Liver (tissue), 9 donors: ENCODE results near the gene RPL26. TPM values are rescaled to one million over a fixed set of nuclear protein-coding genes. Genes with fewer than 3 reads are reported as not detected.
A peak's percentile ranks its signal among the peaks of the same experiment; 100 is the strongest.
"Not testable (repeated sequence)": the region's sequence is repeated elsewhere in the genome, so short reads cannot be mapped to it uniquely, and the experiment has no call there.

Source experiments
- DNase-seq: peaks from one replicate; pipeline ENCODE4 v3.0.0-alpha.2; 2017; ENCODE audit warnings: low spot score
- H3K27ac ChIP-seq, 2 donors: one replicate each; pipeline ENCODE4 v1.7.0; 2013; ENCODE audit warnings: inconsistent platforms in 2 of 2, low read length in 2 of 2, control low read depth in 1 of 2, low read depth in 1 of 2, mild to moderate bottlenecking in 1 of 2
- H3K27me3 ChIP-seq, 4 donors: one replicate each; pipeline versions ENCODE4 v1.6.1 to v1.7.0; 2013; ENCODE audit warnings: low read length in 3 of 4, inconsistent platforms in 1 of 4, mild to moderate bottlenecking in 1 of 4, moderate library complexity in 1 of 4; ENCODE audit not compliant: control insufficient read depth in 4 of 4, insufficient read depth in 4 of 4
- H3K36me3 ChIP-seq, 4 donors: one replicate each; pipeline versions ENCODE4 v1.6.1 to v1.7.0; 2013; ENCODE audit warnings: low read length in 3 of 4, mild to moderate bottlenecking in 3 of 4, low read depth in 1 of 4, moderate library complexity in 1 of 4; ENCODE audit not compliant: control insufficient read depth in 4 of 4, insufficient read depth in 3 of 4
- H3K4me1 ChIP-seq, 4 donors: one replicate each; pipeline versions ENCODE4 v1.6.1 to v1.7.0; 2013; ENCODE audit warnings: low read length in 3 of 4, mild to moderate bottlenecking in 3 of 4, moderate library complexity in 1 of 4; ENCODE audit not compliant: control insufficient read depth in 4 of 4, insufficient read depth in 4 of 4
- H3K4me3 ChIP-seq, 3 donors: one replicate each; pipeline versions ENCODE4 v1.6.1 to v1.7.0; 2013; ENCODE audit warnings: low read length in 3 of 3, control low read depth in 1 of 3, low read depth in 1 of 3, mild to moderate bottlenecking in 1 of 3
- H3K9ac ChIP-seq, 2 donors: one replicate each; pipeline ENCODE4 v1.7.0; 2013; ENCODE audit warnings: low read length in 2 of 2, mild to moderate bottlenecking in 2 of 2, moderate library complexity in 2 of 2, control low read depth in 1 of 2, low read depth in 1 of 2
- H3K9me3 ChIP-seq, 4 donors: one replicate each; pipeline versions ENCODE4 v1.6.1 to v1.7.0; 2013; ENCODE audit warnings: low read length in 3 of 4; ENCODE audit not compliant: control insufficient read depth in 4 of 4
- EGR1 ChIP-seq, 2 donors: IDR thresholded peaks; 2 replicates each; pipeline ENCODE4 v1.6.1; 2016 to 2018; ENCODE audit warnings: antibody characterized with exemption in 2 of 2, low read depth in 2 of 2
- FOXA1 ChIP-seq: IDR thresholded peaks from 2 replicates; pipeline ENCODE4 v1.6.1; 2016; ENCODE audit warnings: antibody characterized with exemption
- FOXA2 ChIP-seq: IDR thresholded peaks from 2 replicates; pipeline ENCODE4 v1.6.1; 2016; ENCODE audit warnings: antibody characterized with exemption
- GABPA ChIP-seq, 2 donors: IDR thresholded peaks in 1 of 2; conservative IDR thresholded peaks in 1 of 2; 2 replicates each; pipeline ENCODE4 v1.6.1; 2016; ENCODE audit warnings: antibody characterized with exemption in 2 of 2, mild to moderate bottlenecking in 1 of 2, moderate library complexity in 1 of 2
- HNF4G ChIP-seq: IDR thresholded peaks from 2 replicates; pipeline ENCODE4 v1.6.1; 2016; ENCODE audit warnings: antibody characterized with exemption
- JUND ChIP-seq, 2 donors: IDR thresholded peaks; 2 replicates each; pipeline ENCODE4 v1.6.1; 2016; ENCODE audit warnings: antibody characterized with exemption in 2 of 2
- NR2F2 ChIP-seq: IDR thresholded peaks from 2 replicates; pipeline ENCODE4 v1.6.1; 2016; ENCODE audit warnings: antibody characterized with exemption
- RAD21 ChIP-seq, 2 donors: IDR thresholded peaks; 2 replicates each; pipeline ENCODE4 v1.6.1; 2016; ENCODE audit warnings: antibody characterized with exemption in 2 of 2, mild to moderate bottlenecking in 2 of 2
- RXRA ChIP-seq, 2 donors: IDR thresholded peaks; 2 replicates each; pipeline ENCODE4 v1.6.1; 2017 to 2018; ENCODE audit warnings: antibody characterized with exemption in 2 of 2, mild to moderate bottlenecking in 1 of 2
- SP1 ChIP-seq: IDR thresholded peaks from 2 replicates; pipeline ENCODE4 v1.6.1; 2018; ENCODE audit warnings: antibody characterized with exemption, mild to moderate bottlenecking
- TAF1 ChIP-seq: conservative IDR thresholded peaks from 2 replicates; pipeline ENCODE4 v1.6.1; 2016; ENCODE audit warnings: antibody characterized with exemption, mild to moderate bottlenecking
- YY1 ChIP-seq: IDR thresholded peaks from 2 replicates; pipeline ENCODE4 v1.6.1; 2016; ENCODE audit warnings: antibody characterized with exemption, mild to moderate bottlenecking
- WGBS: extraction: QIAGEN DNeasy Blood & Tissue Kit; methylation state at CpG from one replicate; pipeline ENCODE4 v1.1.7; 2013; 5-methylcytosine and 5-hydroxymethylcytosine counted together
- polyA plus RNA-seq, 2 donors: library from polyadenylated mRNA; stranded (reverse) in 1 of 2; unstranded in 1 of 2; fragments of 200-250 nt in 1 of 2; fragments of >200 nt in 1 of 2; fragmentation: Nextera tagmentation in 1 of 2; extraction: Ambion mirVana in 1 of 2; gene quantifications; one replicate each; pipeline versions ENCODE4 v1.2.1 to v1.2.3, GENCODE V29; 2013 to 2015
- total RNA-seq, 2 donors: library from RNA; depleted of rRNA; stranded (reverse); fragments of >200 nt; gene quantifications; one replicate each; pipeline ENCODE4 v1.2.3, GENCODE V29; 2014
- TF ChIP-seq, protein P1 (sequence below): IDR thresholded peaks from 2 replicates; pipeline ENCODE4 v1.6.1; 2016; ENCODE audit warnings: antibody characterized with exemption
- TF ChIP-seq, protein P2 (sequence below): IDR thresholded peaks from 2 replicates; pipeline ENCODE4 v1.6.1; 2016; ENCODE audit warnings: antibody characterized with exemption
- TF ChIP-seq, protein P3 (sequence below): IDR thresholded peaks from 2 replicates; pipeline ENCODE4 v1.6.1; 2016; ENCODE audit warnings: antibody characterized with exemption
- donor health status: healthy.
- donor health status: healthy.
- donor health status: healthy.
- donor health status: healthy.
- donor health status: healthy.

Gene RPL26
- total and polyA plus RNA-seq, 4 donors: 309 to 1,192 (median 1,053) TPM

GRCh38 chr17:8375738-8376259, 7.2 kb downstream of the RPL26 start:
- Histone ChIP-seq H3K27ac (peak overlapping the region; percentile 44 to 74), H3K4me1 (peaks cover 0 to 32% (median 24%) of the 10 kb centered on the region in 4 donors), H3K9ac (peak overlapping the region; percentile 69 to 93), H3K9me3 (no peaks in the 10 kb centered on the region), H3K36me3 (peaks cover 8 to 33% (median 29%) of the 10 kb centered on the region in 4 donors), H3K27me3 (no peaks in the 10 kb centered on the region), H3K4me3 (peak overlapping the region; percentile 74 to 92 (median 77))
- DNase-seq: no peak
- WGBS: 25% methylated on average over 18 of the region's 18 CpGs
- TF ChIP-seq JUND (IDR thresholded peaks at IDR 0.05) (no peak), HNF4G (no peak), SP1 (no peak), FOXA2 (no peak), GABPA (IDR thresholded peaks at IDR 0.05 in 1 of 2, conservative IDR thresholded peaks at IDR 0.05 in 1 of 2) (no peak), EGR1 (IDR thresholded peaks at IDR 0.05; ENCODE audit: low read depth in 2 of 2) (no peak), TAF1 (no peak)
- TF ChIP-seq, protein P1, sequence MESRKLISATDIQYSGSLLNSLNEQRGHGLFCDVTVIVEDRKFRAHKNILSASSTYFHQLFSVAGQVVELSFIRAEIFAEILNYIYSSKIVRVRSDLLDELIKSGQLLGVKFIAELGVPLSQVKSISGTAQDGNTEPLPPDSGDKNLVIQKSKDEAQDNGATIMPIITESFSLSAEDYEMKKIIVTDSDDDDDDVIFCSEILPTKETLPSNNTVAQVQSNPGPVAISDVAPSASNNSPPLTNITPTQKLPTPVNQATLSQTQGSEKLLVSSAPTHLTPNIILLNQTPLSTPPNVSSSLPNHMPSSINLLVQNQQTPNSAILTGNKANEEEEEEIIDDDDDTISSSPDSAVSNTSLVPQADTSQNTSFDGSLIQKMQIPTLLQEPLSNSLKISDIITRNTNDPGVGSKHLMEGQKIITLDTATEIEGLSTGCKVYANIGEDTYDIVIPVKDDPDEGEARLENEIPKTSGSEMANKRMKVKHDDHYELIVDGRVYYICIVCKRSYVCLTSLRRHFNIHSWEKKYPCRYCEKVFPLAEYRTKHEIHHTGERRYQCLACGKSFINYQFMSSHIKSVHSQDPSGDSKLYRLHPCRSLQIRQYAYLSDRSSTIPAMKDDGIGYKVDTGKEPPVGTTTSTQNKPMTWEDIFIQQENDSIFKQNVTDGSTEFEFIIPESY: no peak
- TF ChIP-seq, protein P2, sequence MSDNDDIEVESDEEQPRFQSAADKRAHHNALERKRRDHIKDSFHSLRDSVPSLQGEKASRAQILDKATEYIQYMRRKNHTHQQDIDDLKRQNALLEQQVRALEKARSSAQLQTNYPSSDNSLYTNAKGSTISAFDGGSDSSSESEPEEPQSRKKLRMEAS: no peak

DNA sequence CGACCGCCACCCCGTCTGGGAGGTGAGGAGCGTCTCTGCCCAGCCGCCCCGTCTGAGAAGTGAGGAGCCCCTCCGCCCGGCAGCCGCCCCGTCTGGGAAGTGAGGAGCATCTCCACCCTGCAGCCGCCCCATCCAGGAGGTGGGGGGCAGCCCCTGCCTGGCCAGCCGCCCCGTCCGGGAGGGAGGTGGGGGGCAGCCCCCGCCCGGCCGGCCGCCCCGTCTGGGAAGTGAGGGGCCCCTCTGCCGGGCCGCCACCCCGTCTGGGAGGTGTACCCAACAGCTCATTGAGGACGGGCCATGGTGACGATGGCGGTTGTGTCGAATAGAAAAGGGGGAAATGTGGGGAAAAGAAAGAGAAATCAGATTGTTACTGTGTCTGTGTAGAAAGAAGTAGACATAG, 9.1 kb downstream of the RPL26 start:
- not testable (repeated sequence) for H3K9me3 ChIP-seq, H3K27ac ChIP-seq, H3K27me3 ChIP-seq, DNase-seq, H3K4me3 ChIP-seq, H3K9ac ChIP-seq
- 97% methylated on average over 26 of the region's 26 CpGs for WGBS
- Histone ChIP-seq H3K36me3 (peaks cover 10 to 24% (median 22%) of the 10 kb centered on the region in 4 donors), H3K4me1 (peaks cover 0 to 20% (median 17%) of the 10 kb centered on the region in 4 donors)

- no peak for DNase-seq
- 92% methylated on average over 7 of the region's 7 CpGs for WGBS
- Histone ChIP-seq H3K4me3 (no peak overlapping the region), H3K9ac (no peak overlapping the region), H3K36me3 (peaks cover 6 to 18% (median 14%) of the 10 kb centered on the region in 4 donors), H3K27ac (no peak overlapping the region), H3K27me3 (no peaks in the 10 kb centered on the region), H3K9me3 (no peaks in the 10 kb centered on the region), H3K4me1 (peaks cover 0 to 20% (median 16%) of the 10 kb centered on the region in 4 donors)
- TF ChIP-seq GABPA (IDR thresholded peaks at IDR 0.05 in 1 of 2, conservative IDR thresholded peaks at IDR 0.05 in 1 of 2) (no peak), RXRA (IDR thresholded peaks at IDR 0.05) (no peak), RAD21 (IDR thresholded peaks at IDR 0.05) (no peak), FOXA1 (no peak)
Measured at GRCh38 chr17:8372422-8372821, 10.6 kb downstream of the RPL26 start.

DNA sequence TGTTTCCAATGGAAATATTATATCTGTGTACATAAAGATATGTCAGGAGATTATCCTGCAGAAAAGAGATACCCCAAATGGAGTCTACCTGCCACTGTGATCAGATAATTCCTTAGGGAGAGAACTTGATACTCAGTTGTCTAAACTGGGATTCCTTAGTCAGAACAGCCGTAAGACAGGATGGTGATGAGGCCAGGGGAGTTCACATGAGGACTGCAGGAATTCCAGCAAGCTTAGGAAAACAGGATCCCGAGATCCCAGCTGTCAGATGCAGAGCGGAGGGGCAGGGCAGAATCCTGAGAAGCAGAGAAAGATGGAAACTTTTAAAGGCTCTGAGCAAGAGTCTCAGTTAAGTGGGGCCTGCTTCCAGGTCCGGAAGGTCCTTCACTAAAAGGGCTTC, 11.2 kb downstream of the RPL26 start:
- Histone ChIP-seq H3K27me3 (no peaks in the 10 kb centered on the region), H3K4me3 (no peak overlapping the region), H3K9me3 (no peaks in the 10 kb centered on the region), H3K36me3 (peaks cover 6 to 13% (median 10%) of the 10 kb centered on the region in 4 donors), H3K27ac (no peak overlapping the region), H3K9ac (no peak overlapping the region), H3K4me1 (peaks cover 0 to 13% (median 11%) of the 10 kb centered on the region in 4 donors)
- DNase-seq: no peak
- TF ChIP-seq FOXA1: no peak
- TF ChIP-seq, protein P3, sequence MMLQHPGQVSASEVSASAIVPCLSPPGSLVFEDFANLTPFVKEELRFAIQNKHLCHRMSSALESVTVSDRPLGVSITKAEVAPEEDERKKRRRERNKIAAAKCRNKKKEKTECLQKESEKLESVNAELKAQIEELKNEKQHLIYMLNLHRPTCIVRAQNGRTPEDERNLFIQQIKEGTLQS: no peak
- no peak for TF ChIP-seq YY1
- no peak for TF ChIP-seq EGR1 (IDR thresholded peaks at IDR 0.05; ENCODE audit: low read depth in 2 of 2)
- TF ChIP-seq NR2F2: no peak
- TF ChIP-seq GABPA (IDR thresholded peaks at IDR 0.05 in 1 of 2, conservative IDR thresholded peaks at IDR 0.05 in 1 of 2): no peak
- 83% methylated on average over 4 of the region's 4 CpGs for WGBS
